Measurements from ENCODE around the gene SFXN3. TPM values are rescaled to one million over a fixed set of nuclear protein-coding genes. Genes with fewer than 3 reads are reported as not detected.
A peak's percentile ranks its signal among the peaks of the same experiment; 100 is the strongest.

Gene SFXN3
- total and polyA plus RNA-seq, 10 of the 15 experiments (the other 5 are each of a cell fraction or from before 2014, with no cell fraction given) = 0.05 to 11.3 (median 1.2) TPM

- TF ChIP-seq MTA2 (IDR thresholded peaks at IDR 0.05; ENCODE audit: low read depth) (no peak), KAT2A (conservative IDR thresholded peaks at IDR 0.05; ENCODE audit: control insufficient read depth, low read depth, low read length) (no peak), RELB (IDR thresholded peaks at IDR 0.05; ENCODE audit: low read depth) (no peak), ETV6 (conservative IDR thresholded peaks at IDR 0.05 in 1 of 2, IDR thresholded peaks at IDR 0.05 in 1 of 2; ENCODE audit: borderline replicate concordance in 1 of 2, low read depth in 1 of 2) (no peak), CUX1 (IDR thresholded peaks at IDR 0.05; ENCODE audit: insufficient replicate concordance, low read depth, low read length) (no peak), BRCA1 (IDR thresholded peaks at IDR 0.05; ENCODE audit: low read depth, low read length) (no peak), EP300 (IDR thresholded peaks at IDR 0.05; ENCODE audit: borderline replicate concordance in 1 of 2, control insufficient read depth in 1 of 2, low read depth in 2 of 2, low read length in 2 of 2) (no peak), TAF1 (IDR thresholded peaks at IDR 0.05; ENCODE audit: borderline replicate concordance, low read depth, low read length) (no peak), RAD21 (IDR thresholded peaks at IDR 0.05; ENCODE audit: insufficient read depth, low read depth, low read length) (no peak), BMI1 (IDR thresholded peaks at IDR 0.05; ENCODE audit: borderline replicate concordance) (no peak), TCF12 (IDR thresholded peaks at IDR 0.05; ENCODE audit: low read depth, low read length) (no peak), EZH2 (IDR thresholded peaks at IDR 0.05; ENCODE audit: borderline replicate concordance, control insufficient read depth, low read depth, low read length) (no peak), LARP7 (IDR thresholded peaks at IDR 0.05) (no peak), HDGF (IDR thresholded peaks at IDR 0.05) (0 out of 2 replicates have a peak, but pooled peaks have one; percentile 55), EGR1 (IDR thresholded peaks at IDR 0.05; ENCODE audit: borderline replicate concordance in 1 of 2, low read depth in 2 of 2, low read length in 2 of 2) (peak in 1 of 2 experiments; percentile 37; a peak in 1 of 3 replicates)
- TF ChIP-seq, protein P1, sequence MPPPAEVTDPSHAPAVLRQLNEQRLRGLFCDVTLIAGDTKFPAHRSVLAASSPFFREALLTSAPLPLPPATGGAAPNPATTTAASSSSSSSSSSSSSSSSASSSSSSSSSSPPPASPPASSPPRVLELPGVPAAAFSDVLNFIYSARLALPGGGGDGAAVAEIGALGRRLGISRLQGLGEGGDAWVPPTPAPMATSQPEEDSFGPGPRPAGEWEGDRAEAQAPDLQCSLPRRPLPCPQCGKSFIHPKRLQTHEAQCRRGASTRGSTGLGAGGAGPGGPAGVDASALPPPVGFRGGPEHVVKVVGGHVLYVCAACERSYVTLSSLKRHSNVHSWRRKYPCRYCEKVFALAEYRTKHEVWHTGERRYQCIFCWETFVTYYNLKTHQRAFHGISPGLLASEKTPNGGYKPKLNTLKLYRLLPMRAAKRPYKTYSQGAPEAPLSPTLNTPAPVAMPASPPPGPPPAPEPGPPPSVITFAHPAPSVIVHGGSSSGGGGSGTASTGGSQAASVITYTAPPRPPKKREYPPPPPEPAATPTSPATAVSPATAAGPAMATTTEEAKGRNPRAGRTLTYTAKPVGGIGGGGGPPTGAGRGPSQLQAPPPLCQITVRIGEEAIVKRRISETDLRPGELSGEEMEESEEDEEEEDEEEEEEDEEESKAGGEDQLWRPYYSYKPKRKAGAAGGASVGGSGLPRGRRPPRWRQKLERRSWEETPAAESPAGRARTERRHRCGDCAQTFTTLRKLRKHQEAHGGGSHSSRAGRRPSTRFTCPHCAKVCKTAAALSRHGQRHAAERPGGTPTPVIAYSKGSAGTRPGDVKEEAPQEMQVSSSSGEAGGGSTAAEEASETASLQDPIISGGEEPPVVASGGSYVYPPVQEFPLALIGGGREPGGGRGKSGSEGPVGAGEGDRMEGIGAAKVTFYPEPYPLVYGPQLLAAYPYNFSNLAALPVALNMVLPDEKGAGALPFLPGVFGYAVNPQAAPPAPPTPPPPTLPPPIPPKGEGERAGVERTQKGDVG (CRISPR knock-in tag; IDR thresholded peaks at IDR 0.05) = no peak
- TF ChIP-seq, protein P2, sequence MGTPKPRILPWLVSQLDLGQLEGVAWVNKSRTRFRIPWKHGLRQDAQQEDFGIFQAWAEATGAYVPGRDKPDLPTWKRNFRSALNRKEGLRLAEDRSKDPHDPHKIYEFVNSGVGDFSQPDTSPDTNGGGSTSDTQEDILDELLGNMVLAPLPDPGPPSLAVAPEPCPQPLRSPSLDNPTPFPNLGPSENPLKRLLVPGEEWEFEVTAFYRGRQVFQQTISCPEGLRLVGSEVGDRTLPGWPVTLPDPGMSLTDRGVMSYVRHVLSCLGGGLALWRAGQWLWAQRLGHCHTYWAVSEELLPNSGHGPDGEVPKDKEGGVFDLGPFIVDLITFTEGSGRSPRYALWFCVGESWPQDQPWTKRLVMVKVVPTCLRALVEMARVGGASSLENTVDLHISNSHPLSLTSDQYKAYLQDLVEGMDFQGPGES (IDR thresholded peaks at IDR 0.05) = no peak
Observed at GRCh38 chr10:101031796-101032636, 982 bp downstream of the SFXN3 start (continued).
